Left renal cortex interstitium (tissue), 4 donors: ENCODE measurements around the gene DNAJA1. TPM values are rescaled to one million over a fixed set of nuclear protein-coding genes. Genes with fewer than 3 reads are reported as not detected.
A peak's percentile ranks its signal among the peaks of the same experiment; 100 is the strongest.
"Not testable (repeated sequence)": the region's sequence is repeated elsewhere in the genome, so short reads cannot be mapped to it uniquely, and the experiment has no call there.

ENCODE experiments used
- DNase-seq, 4 donors: peaks; one replicate each; pipeline ENCODE4 v3.0.0-alpha.2; 2013; ENCODE audit warnings: low read depth in 4 of 4, low spot score in 2 of 4, missing footprints in 1 of 4
- polyA plus RNA-seq, 4 donors: library from polyadenylated mRNA; unstranded; fragments of 120-200 nt; gene quantifications; one replicate each; pipeline ENCODE4 v1.2.1, GENCODE V29; 2013; ENCODE audit not compliant: insufficient read length in 4 of 4

Gene DNAJA1
- polyA plus RNA-seq, 4 donors: 223 to 258 (median 235) TPM

GRCh38 chr9:33080534-33080933 lies 55.5 kb downstream of the DNAJA1 start:
- DNase-seq: no peak

GRCh38 chr9:33081128-33081851 lies 56.2 kb downstream of the DNAJA1 start:
- DNase-seq: peak; percentile 63 to 86 (median 74)

GRCh38 chr9:33082128-33082527 lies 57.1 kb downstream of the DNAJA1 start:
- DNase-seq: no peak

GRCh38 chr9:33082538-33083326 lies 57.7 kb downstream of the DNAJA1 start:
- no peak for DNase-seq

DNA sequence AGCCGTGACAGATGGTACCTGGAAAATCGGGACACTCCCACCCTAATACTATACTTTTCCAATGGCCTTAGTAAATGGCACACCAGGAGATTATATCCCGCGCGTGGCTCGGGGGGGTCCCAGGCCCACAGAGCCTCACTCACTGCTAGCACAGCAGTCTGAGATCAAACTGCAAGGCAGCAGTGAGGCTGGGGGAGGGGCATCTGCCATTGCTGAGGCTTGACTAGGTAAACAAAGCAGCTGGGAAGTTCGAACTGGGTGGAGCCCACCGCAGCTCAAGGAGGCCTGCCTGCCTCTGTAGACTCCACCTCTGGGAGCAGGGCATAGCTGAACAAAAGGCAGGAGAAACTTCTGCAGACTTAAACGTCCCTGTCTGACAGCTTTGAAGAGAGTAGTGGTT lies 60.6 kb downstream of the DNAJA1 start:
- not testable (repeated sequence) for DNase-seq

Other genes starting within 250 kb of the DNAJA1 start
- under 1 TPM; 0.20 to 0.54 (median 0.26) TPM for gene TMEM215, start 241.7 kb upstream of the DNAJA1 start, polyA plus RNA-seq
- 10 to 100 TPM; 37.9 to 55.5 (median 46.4) TPM for gene APTX, start 23.6 kb upstream of the DNAJA1 start, polyA plus RNA-seq
- gene SMU1, start 51.4 kb downstream of the DNAJA1 start, polyA plus RNA-seq: 10 to 100 TPM; 22.3 to 29.7 (median 27.2) TPM
- gene B4GALT1, start 142.1 kb downstream of the DNAJA1 start, polyA plus RNA-seq: 100 to 1,000 TPM in 3 of 4 donors, 10 to 100 TPM in 1; 82.9 to 117 (median 105) TPM
- gene SPINK4, start 214.9 kb downstream of the DNAJA1 start, polyA plus RNA-seq: not detected
- 10 to 100 TPM; 71.3 to 88.5 (median 76.2) TPM for gene BAG1, start 239.4 kb downstream of the DNAJA1 start, polyA plus RNA-seq
- gene CHMP5, start 239.8 kb downstream of the DNAJA1 start, polyA plus RNA-seq: 100 to 1,000 TPM in 3 of 4 donors, 10 to 100 TPM in 1; 97.6 to 139 (median 114) TPM